ENCODE measurements around the gene TDO2. TPM values are rescaled to one million over a fixed set of nuclear protein-coding genes. Genes with fewer than 3 reads are reported as not detected.
"Not testable (repeated sequence)": the region's sequence is repeated elsewhere in the genome, so short reads cannot be mapped to it uniquely, and the experiment has no call there.

Gene TDO2
- total RNA-seq, 1 experiment from 2014 or later, result 17.6 TPM

DNA sequence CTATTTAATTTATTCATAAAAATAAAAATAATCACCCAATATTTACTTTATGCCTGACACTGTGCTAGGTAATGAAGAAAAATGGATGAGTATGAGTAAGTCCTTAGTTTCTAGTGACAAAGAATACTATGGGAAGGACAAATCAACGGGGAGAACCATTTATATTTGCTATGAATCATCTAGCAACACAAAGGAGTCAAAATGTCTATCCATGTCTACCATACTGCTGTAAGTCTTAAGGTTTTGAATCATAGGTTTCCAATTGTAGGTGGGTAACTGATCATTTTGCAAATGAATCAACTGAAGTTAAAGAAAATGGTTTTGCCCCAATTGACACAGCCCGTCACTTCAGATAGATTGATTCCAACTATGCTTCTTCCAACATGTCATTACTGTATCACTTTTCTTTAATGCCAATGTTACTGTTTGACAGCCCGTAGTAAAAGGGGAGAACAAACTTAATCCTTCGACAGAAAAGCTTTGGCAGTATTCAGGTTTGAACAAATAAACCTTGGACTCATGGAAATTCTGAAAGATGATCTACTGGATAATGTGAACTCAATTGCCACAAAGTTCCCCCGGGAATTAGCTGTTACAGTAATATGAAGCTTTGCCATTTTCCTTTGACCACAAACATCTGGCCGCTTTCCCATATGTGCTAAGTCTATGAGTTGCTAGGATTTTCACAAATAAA is 3.2 kb downstream of the TDO2 start:
- no peak for DNase-seq (ENCODE audit: extremely low read depth, low read depth)

GRCh38 chr4:155907556-155907955 is 4.1 kb downstream of the TDO2 start:
- no peak for DNase-seq (ENCODE audit: extremely low read depth, low read depth)

GRCh38 chr4:155908187-155909139 is 5.0 kb downstream of the TDO2 start:
- DNase-seq (ENCODE audit: extremely low read depth, low read depth), result no peak

GRCh38 chr4:155909615-155910226 is 6.2 kb downstream of the TDO2 start:
- DNase-seq (ENCODE audit: extremely low read depth, low read depth), result no peak

GRCh38 chr4:155911905-155912304 is 8.4 kb downstream of the TDO2 start:
- no peak for DNase-seq (ENCODE audit: extremely low read depth, low read depth)

DNA sequence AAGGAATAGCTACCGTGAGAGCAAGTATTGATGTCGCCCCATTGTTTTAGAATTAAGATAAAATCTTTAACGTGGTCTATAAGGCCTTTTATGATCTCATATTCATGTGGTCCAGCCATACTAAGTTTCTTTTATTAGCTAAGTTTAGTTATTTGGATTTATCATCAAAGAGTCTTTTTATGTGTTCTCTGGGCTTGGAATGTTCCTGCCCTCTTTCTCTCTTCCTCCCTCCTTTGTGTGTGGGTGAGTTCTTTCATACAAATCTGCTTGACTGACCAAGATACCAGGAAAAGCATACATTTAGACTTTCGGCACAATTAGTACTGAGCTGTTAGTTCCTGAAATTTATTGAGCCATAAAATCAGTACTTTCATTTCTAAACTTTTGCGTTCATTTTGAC is 11.3 kb downstream of the TDO2 start:
- no peak for DNase-seq (ENCODE audit: extremely low read depth, low read depth)

GRCh38 chr4:155921597-155921996 is 18.1 kb downstream of the TDO2 start:
- DNase-seq (ENCODE audit: extremely low read depth, low read depth), result no peak

GRCh38 chr4:155924637-155925036 is 21.1 kb downstream of the TDO2 start:
- DNase-seq (ENCODE audit: extremely low read depth, low read depth), result no peak

GRCh38 chr4:155929833-155930232 is 26.3 kb downstream of the TDO2 start:
- no peak for DNase-seq (ENCODE audit: extremely low read depth, low read depth)

DNA sequence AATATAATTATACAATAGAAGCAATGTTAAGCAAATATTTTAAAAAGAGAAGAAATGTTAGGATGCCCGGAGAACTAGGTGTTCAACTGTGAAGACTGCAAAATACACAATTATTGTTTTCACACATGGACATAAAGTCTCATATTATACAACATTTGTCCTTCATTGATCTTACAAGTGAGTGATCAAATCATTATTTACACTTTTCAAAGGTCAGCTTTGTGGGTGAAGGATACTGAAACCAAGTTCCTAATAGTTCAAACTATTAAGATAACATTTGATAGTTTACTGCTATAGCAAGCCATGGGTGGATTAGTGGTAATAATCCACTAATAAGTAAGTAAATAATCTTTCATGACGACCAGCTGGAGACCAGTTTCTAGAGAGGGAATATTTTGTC is 26.8 kb downstream of the TDO2 start:
- no peak for DNase-seq (ENCODE audit: extremely low read depth, low read depth)

GRCh38 chr4:155931634-155932033 is 28.1 kb downstream of the TDO2 start:
- DNase-seq (ENCODE audit: extremely low read depth, low read depth), result no peak

- DNase-seq (ENCODE audit: extremely low read depth, low read depth), result not testable (repeated sequence)
Observed at GRCh38 chr4:155934634-155935033, 31.1 kb downstream of the TDO2 start.

DNA sequence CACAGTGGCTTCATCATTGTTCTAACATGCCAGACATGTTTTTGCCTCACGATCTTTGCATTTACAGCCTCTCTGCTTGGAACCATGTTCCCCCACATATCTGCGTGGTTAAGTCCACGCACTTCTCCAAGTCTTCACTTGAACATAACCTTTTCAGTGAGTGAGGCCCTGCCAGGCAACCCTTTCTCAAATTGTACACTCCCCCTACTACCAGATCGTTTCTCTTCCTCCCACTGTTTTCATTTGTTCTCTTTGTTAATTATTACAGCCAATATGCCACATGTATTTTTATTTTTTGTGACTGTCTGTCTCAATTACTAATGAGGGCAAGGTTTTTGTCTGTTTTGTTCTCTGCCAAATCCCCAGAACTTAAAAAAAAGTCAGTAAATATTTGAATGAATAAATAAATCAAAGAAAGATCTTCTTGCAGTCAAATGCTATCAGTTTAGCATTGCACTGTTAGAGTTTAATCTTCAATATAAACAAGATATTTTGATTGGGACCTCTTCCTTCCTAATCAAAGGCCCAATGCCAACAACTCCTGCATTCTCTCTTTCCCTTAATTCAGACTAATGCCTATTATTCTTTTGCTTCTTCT is 32.0 kb downstream of the TDO2 start:
- no peak for DNase-seq (ENCODE audit: extremely low read depth, low read depth)

- no peak for DNase-seq (ENCODE audit: extremely low read depth, low read depth)
Observed at GRCh38 chr4:155941085-155941790, 37.7 kb downstream of the TDO2 start.

DNA sequence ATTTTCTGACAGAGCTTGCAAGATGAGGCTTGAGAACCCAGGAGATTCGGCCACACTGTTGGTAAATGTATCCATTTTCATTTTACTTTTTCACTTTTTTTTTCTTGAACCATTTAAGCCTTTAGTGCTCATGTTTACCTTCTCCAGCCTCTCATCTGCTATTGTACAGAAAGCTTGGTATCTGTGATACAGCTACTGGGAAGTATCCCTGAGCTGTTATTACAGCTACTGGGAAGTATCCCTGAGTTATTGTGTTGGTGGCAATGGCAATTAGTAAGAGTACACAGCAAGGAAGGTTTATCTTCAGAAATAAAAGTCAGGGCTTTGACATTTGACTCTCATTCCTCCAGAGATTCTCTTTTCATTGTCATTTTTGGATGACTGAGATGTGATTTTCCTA is 38.3 kb downstream of the TDO2 start:
- DNase-seq (ENCODE audit: extremely low read depth, low read depth), result no peak

DNA sequence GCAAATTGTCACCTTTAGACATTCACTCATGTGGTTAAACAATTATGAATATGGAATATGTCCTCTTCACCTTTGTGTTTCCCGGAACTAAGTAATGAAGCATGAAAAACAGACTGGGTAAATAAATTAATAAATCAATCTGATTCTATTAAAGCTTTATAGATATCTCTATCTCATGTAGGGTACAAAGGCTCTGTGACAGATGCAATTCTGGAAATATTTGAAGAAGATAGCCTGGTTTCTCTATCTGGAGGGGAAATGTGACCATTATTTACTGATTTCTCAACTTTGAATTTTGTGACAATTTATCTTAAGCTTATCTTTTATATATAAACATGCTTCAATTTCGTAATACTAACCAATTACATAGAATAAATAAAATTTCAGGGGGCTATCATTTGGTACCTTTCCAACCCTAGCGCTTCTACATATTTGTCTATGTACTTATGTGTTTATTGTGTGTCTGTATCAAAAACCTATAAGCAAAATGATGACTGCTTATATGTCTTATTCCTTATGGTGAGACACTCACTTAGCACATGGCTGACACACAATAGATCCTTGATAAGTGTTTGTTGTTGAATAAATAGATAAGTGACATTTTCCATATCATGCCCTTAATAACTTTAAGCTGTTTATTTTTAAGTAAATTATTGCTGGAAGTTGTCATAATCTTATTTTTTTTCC is 40.3 kb downstream of the TDO2 start:
- no peak for DNase-seq (ENCODE audit: extremely low read depth, low read depth)

- DNase-seq (ENCODE audit: extremely low read depth, low read depth), result no peak
Observed at GRCh38 chr4:155944516-155944915, 41.0 kb downstream of the TDO2 start.

- DNase-seq (ENCODE audit: extremely low read depth, low read depth), result no peak
Observed at GRCh38 chr4:155946486-155946885, 43.0 kb downstream of the TDO2 start.

DNA sequence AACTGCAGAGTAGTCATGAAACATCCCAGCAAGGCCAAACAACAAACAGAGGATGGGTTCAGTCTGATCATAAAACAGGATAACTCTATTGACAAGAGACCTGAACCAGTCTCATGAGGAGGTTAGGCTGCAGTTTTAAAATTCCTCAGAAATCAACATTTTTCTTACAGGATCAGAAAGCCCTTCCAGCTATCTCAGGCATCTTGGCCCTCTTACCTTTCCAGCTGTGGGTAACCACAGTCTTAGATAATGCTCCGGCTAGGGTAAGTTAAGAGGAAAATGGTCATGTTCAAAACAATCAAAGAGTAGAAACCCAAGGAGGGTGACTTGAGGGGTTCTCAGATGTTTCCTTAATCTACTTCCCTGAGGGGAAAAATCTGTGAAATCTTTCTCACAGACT is 45.0 kb downstream of the TDO2 start:
- no peak for DNase-seq (ENCODE audit: extremely low read depth, low read depth)

DNA sequence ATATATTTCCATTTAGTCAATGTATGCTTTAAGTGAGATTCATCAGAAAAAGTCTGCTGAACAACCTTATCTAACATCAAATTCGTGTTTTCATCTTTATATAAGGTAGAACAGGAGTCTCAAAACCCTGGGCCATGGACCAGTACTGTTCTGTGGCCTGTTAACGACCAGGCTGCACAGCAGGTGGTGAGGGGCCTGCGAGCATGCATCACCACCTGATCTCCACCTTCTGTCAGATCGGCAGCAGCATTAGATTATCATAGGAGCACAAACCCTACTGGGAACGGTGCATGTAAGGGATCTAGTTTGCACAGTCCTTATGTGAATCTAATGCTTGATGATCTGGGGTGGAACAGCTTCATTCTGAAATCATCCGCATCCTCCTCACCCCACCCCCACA is 47.0 kb downstream of the TDO2 start:
- no peak for DNase-seq (ENCODE audit: extremely low read depth, low read depth)

All from NCI-H460 (cell line).